Peyer's patch (tissue), 4 donors: ENCODE data around the gene GPR61.

Source experiments
- POLR2A ChIP-seq, 2 donors: fragments of 450-650 bp; IDR thresholded peaks; one replicate each; pipeline ENCODE4 v1.5.1; 2017; ENCODE audit warnings: antibody characterized with exemption in 2 of 2, mild to moderate bottlenecking in 2 of 2, moderate library complexity in 2 of 2
- TF ChIP-seq, protein P1 (sequence below), 6 experiments: fragments of 450-650 bp in 4 of 6; fragments of 200-600 bp in 2 of 6; sonication (generic) in 1 of 6; IDR thresholded peaks; one replicate each; pipeline ENCODE4 v1.5.1; 2017 to 2019; ENCODE audit warnings: antibody characterized with exemption in 6 of 6, mild to moderate bottlenecking in 3 of 6, moderate library complexity in 1 of 6

DNA sequence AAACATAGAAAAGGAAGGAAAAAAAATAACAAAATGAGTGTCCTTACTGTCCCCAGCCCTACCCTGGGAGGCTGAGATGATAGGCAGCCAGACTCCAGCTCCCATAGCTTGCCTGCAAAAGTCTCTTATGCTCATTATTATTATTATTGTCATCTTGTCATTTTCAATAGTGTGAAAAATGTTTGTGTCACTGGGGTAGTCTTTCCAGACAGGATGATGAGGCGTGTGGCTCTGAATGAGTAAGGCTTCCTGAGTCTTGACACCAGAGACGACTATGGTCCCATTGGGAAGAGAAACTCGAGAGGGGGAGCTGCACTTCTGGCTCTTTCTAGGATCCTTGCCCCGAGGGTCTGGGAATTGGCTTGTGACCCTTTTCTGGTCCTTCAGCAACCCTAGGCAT is 46.9 kb upstream of the GPR61 start:
- TF ChIP-seq, protein P1, sequence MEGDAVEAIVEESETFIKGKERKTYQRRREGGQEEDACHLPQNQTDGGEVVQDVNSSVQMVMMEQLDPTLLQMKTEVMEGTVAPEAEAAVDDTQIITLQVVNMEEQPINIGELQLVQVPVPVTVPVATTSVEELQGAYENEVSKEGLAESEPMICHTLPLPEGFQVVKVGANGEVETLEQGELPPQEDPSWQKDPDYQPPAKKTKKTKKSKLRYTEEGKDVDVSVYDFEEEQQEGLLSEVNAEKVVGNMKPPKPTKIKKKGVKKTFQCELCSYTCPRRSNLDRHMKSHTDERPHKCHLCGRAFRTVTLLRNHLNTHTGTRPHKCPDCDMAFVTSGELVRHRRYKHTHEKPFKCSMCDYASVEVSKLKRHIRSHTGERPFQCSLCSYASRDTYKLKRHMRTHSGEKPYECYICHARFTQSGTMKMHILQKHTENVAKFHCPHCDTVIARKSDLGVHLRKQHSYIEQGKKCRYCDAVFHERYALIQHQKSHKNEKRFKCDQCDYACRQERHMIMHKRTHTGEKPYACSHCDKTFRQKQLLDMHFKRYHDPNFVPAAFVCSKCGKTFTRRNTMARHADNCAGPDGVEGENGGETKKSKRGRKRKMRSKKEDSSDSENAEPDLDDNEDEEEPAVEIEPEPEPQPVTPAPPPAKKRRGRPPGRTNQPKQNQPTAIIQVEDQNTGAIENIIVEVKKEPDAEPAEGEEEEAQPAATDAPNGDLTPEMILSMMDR (IDR thresholded peaks at IDR 0.05) = no peak
- TF ChIP-seq POLR2A (IDR thresholded peaks at IDR 0.05) = no peak
